Right lobe of liver (tissue), 6 donors: Measurements from ENCODE around the gene LRRC15. TPM values are rescaled to one million over a fixed set of nuclear protein-coding genes. Genes with fewer than 3 reads are reported as not detected.

Source experiments
- ATAC-seq, 4 donors: fragments of 200-7000 bp; cut with Tn5 transposase; one replicate each; pipeline ENCODE4 v1.9.1; 2020; ENCODE audit warnings: mild to moderate bottlenecking in 4 of 4, moderate library complexity in 4 of 4
- DNase-seq, 3 donors: peaks; one replicate each; pipeline ENCODE4 v3.0.0-alpha.2; 2020
- H3K27ac ChIP-seq, 3 donors: fragments of 200-600 bp; one replicate each; pipeline ENCODE4 v1.8.0; 2022
- H3K27me3 ChIP-seq, 2 donors: fragments of 200-600 bp; one replicate each; pipeline ENCODE4 v1.8.0; 2022
- H3K36me3 ChIP-seq, 4 donors: fragments of 200-600 bp; sonication (generic) in 1 of 4; one replicate each; pipeline versions ENCODE4 v1.5.1 to v1.8.0; 2017 to 2022; ENCODE audit warnings: control low read depth in 1 of 4
- H3K4me1 ChIP-seq, 4 donors: fragments of 200-600 bp; sonication (generic) in 1 of 4; one replicate each; pipeline versions ENCODE4 v1.5.1 to v1.8.0; 2017 to 2022; ENCODE audit warnings: control low read depth in 1 of 4
- H3K4me3 ChIP-seq, 3 donors: fragments of 200-600 bp; one replicate each; pipeline ENCODE4 v1.8.0; 2022
- H3K9me3 ChIP-seq, 4 donors: fragments of 200-600 bp; sonication (generic) in 1 of 4; one replicate each; pipeline versions ENCODE4 v1.5.1 to v1.8.0; 2017 to 2022; ENCODE audit warnings: control low read depth in 1 of 4
- POLR2A ChIP-seq: fragments of 450-650 bp; IDR thresholded peaks from one replicate; pipeline ENCODE4 v1.6.1; 2017; ENCODE audit warnings: antibody characterized with exemption, mild to moderate bottlenecking
- WGBS: methylation state at CpG from one replicate; pipeline ENCODE4 v1.1.6; 2018; ENCODE audit warnings: low coverage, low lambda C conversion rate; ENCODE audit not compliant: insufficient coverage; ENCODE audit errors: missing lambda C conversion rate; 5-methylcytosine and 5-hydroxymethylcytosine counted together
- intact Hi-C, 2 donors: fragments of 100-400 bp; cut with DNase I; formaldehyde crosslinking; loops; one replicate each; pipeline versions ENCODE4 v1.11.2 to v1.14.1; 2022
- total RNA-seq, 6 experiments: library from RNA; depleted of rRNA in 2 of 6; stranded (reverse); fragments of >200 nt in 2 of 6; fragmentation: NEBNext Ultra II Directional in 3 of 6; extraction: Animal tissue kit (Norgen Biotek cat#: 25700) in 3 of 6; gene quantifications; one replicate each; pipeline versions ENCODE4 v1.1.0 to v1.2.4, GENCODE V29; 2016 to 2023
- TF ChIP-seq, protein P1 (sequence below), 4 donors: fragments of 200-600 bp in 3 of 4; fragments of 450-650 bp in 1 of 4; IDR thresholded peaks; one replicate each; pipeline versions ENCODE4 v1.5.1 to v1.8.0; 2016 to 2022; ENCODE audit warnings: antibody characterized with exemption in 4 of 4, mild to moderate bottlenecking in 2 of 4
- donor health status: DM: no; HTN: yes; CAD: no.
- donor health status: DM: no; HTN: no; CAD: no.
- donor health status: DM: no; HTN: no; CAD: no.
- donor health status: DM: no; HTN: yes; CAD: no.
- donor health status: DM: no; HTN: yes; CAD: no.

Gene LRRC15
- total RNA-seq, 6 experiments from 2014 or later: 0.07 to 0.37 (median 0.09) TPM; not detected in 1

DNA sequence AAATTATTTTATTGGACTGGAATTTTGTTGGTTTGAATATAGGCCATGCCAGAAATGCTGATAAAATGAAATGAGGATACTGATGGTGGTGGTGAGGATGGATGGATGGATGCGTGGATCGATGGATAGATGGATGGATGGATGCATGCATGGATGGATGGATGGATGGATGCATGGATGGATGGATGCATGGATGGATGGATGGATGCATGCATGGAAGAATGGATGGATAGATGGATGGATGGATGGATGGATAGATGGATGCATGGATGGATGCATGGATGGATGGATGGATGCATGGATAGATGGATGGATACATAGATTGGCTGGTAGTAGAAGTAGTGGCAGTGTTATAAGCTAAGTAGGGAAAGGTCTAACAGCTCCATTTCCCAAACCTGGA is 58.5 kb downstream of the LRRC15 start:
- intact Hi-C loops: loop anchor here (5.0 to 10.0 kb wide), 3 partner anchors 146 to 534 kb away; no protein-coding TSS in a partner anchor
- no peak overlapping the region for H3K27ac ChIP-seq
- WGBS: 94% methylated on average over 2 of the region's 2 CpGs
- TF ChIP-seq POLR2A: no peak
- TF ChIP-seq, protein P1, sequence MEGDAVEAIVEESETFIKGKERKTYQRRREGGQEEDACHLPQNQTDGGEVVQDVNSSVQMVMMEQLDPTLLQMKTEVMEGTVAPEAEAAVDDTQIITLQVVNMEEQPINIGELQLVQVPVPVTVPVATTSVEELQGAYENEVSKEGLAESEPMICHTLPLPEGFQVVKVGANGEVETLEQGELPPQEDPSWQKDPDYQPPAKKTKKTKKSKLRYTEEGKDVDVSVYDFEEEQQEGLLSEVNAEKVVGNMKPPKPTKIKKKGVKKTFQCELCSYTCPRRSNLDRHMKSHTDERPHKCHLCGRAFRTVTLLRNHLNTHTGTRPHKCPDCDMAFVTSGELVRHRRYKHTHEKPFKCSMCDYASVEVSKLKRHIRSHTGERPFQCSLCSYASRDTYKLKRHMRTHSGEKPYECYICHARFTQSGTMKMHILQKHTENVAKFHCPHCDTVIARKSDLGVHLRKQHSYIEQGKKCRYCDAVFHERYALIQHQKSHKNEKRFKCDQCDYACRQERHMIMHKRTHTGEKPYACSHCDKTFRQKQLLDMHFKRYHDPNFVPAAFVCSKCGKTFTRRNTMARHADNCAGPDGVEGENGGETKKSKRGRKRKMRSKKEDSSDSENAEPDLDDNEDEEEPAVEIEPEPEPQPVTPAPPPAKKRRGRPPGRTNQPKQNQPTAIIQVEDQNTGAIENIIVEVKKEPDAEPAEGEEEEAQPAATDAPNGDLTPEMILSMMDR (IDR thresholded peaks at IDR 0.05): no peak
- H3K4me1 ChIP-seq: peaks cover 0 to 5% (median 2%) of the 10 kb centered on the region in 4 donors
- H3K4me3 ChIP-seq: no peak overlapping the region
- DNase-seq (no peak), ATAC-seq (no peak)
- no peaks in the 10 kb centered on the region for H3K9me3 ChIP-seq
- H3K27me3 ChIP-seq: no peaks in the 10 kb centered on the region
- no peaks in the 10 kb centered on the region for H3K36me3 ChIP-seq

DNA sequence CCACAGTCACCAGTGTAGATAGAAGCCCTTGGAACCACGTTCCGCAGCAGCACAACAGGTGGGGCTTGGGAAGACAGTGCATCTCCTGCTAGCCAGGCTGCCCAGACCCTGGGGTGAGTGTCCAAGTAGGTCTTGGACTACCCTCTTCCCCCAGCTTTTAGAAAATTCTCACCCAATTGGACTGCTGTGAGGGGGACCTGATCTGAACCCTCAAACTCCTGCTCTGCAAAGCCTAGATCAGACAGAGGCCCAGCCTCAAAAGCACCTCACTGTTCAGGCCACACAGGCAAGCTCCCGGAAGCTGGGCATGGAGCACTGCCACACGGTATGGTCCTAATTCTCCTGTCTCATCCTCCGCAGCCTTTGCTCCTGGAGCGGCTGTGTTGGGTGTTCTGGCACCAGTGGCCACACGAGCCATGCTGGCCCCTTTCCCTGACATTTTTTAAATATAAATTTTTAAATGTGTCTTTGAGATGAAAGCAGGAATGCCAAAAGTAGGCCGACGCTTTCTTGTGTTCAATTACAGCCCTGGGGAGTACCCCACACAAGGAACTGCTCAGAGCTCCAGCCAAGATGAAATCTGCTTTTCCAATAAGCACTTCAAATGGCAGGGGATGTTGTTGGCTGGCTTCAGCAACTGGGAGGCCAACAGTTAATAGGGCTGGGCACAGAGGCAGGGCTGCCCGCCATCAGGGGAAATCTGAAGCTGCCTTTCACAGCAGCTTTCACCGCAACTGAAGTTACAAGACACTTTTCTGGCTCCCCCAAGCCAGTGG is 59.3 kb downstream of the LRRC15 start:
- peak in 1 of 3 donors; percentile 28 for DNase-seq
- Histone ChIP-seq H3K9me3 (no peaks in the 10 kb centered on the region), H3K27ac (no peak overlapping the region), H3K4me3 (no peak overlapping the region), H3K27me3 (no peaks in the 10 kb centered on the region), H3K36me3 (no peaks in the 10 kb centered on the region), H3K4me1 (peaks cover 0 to 5% (median 0%) of the 10 kb centered on the region in 4 donors)
- TF ChIP-seq POLR2A: no peak
- TF ChIP-seq, protein P1 (IDR thresholded peaks at IDR 0.05): no peak
- 95% methylated on average over 6 of the region's 11 CpGs for WGBS
- intact Hi-C loops: loop anchor here (5.0 to 10.0 kb wide), 3 partner anchors 145 to 533 kb away; no protein-coding TSS in a partner anchor
- ATAC-seq: no peak

DNA sequence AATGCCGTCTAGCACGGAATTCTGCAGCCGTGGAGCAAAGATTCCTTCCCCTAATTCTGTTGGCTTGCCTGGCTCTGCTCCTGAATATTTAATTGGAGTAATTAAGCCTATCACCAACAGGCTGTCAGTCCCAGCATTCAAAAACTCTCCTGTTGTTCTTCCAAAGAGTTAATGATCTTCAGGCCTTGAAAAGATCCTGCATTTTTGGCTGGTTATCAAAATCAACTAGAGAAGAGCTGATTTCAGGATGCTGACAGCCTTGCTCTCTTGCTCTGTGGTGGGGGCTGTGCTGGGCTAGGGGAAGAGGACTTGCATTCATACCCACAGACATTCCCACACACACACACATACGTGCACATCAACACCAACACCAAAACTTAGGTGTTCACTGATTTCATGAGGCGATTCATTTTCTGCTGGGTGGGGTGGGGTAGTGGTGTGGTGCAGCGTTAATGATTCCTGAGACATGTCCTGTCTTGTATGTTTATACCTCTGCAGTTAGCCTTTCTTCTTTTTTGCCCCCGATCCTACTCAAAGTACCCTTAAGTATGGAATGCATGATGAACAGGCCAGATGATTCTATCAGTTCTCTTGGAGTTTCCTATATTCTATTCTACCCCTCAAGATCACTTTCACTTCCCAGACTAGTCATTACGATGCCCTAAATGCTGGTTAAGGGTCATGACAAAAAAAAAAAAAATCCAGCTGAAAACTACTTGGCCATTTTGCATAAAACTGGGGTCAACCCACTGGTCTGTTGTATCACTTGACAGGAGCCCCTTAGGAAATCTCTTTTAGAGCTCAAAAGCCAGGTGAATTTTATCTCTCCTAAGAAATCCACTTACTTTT is 60.7 kb downstream of the LRRC15 start:
- DNase-seq (no peak), ATAC-seq (peak in 2 of 4 donors; percentile 10 to 36)
- peaks cover 0 to 1% (median 0%) of the 10 kb centered on the region in 4 donors for H3K4me1 ChIP-seq
- no peak overlapping the region for H3K27ac ChIP-seq
- H3K9me3 ChIP-seq: no peaks in the 10 kb centered on the region
- intact Hi-C loops: no loop called here
- no peak overlapping the region for H3K4me3 ChIP-seq
- TF ChIP-seq, protein P1 (IDR thresholded peaks at IDR 0.05): no peak
- no peak for TF ChIP-seq POLR2A
- H3K36me3 ChIP-seq: no peaks in the 10 kb centered on the region
- no peaks in the 10 kb centered on the region for H3K27me3 ChIP-seq
- WGBS: 79% methylated on average over 6 of the region's 8 CpGs

DNA sequence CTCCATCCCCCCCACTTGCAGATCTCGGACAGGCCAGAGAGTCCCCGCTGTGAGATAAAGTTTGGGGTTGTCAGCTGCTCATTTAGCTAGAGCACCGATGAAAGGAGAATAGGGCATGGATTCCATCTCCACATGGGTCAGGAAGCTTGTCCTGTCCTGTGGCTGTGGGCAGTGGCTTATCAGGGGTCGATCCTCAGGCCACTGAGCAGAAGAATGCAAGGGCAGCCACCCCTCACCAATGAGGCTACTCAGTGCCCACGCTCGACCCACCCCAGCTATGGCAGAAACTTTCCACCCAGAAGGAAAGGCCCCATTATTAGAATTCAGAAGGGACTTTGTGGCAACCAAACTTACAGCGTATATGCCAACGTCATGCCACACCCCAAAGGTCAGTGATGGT is 61.7 kb downstream of the LRRC15 start:
- no peak overlapping the region for H3K4me3 ChIP-seq
- ATAC-seq: no peak
- no peaks in the 10 kb centered on the region for H3K9me3 ChIP-seq
- DNase-seq: no peak
- H3K27ac ChIP-seq: no peak overlapping the region
- H3K36me3 ChIP-seq: no peaks in the 10 kb centered on the region
- intact Hi-C loops: no loop called here
- H3K4me1 ChIP-seq: no peaks in the 10 kb centered on the region
- 92% methylated on average over 2 of the region's 8 CpGs for WGBS
- no peak for TF ChIP-seq POLR2A
- TF ChIP-seq, protein P1 (IDR thresholded peaks at IDR 0.05): no peak
- H3K27me3 ChIP-seq: no peaks in the 10 kb centered on the region
